OCI-LY1 (cell line): Measurements from ENCODE around the gene DUSP11.
"Not testable (repeated sequence)": the region's sequence is repeated elsewhere in the genome, so short reads cannot be mapped to it uniquely, and the experiment has no call there.

Experiments used
- H2AFZ ChIP-seq: fragments of 200-600 bp; sonication (generic), shearing (Covaris generic); 2 replicates; pipeline ENCODE4 v1.6.0; 2014; ENCODE audit warnings: antibody characterized with exemption, mild to moderate bottlenecking, low read length
- H3F3A ChIP-seq: fragments of 200-600 bp; sonication (generic), shearing (Covaris generic); 2 replicates; pipeline ENCODE4 v1.6.0; 2014; ENCODE audit warnings: mild to moderate bottlenecking, antibody characterized with exemption, low read length, moderate library complexity; ENCODE audit not compliant: insufficient read depth
- H3K27ac ChIP-seq: fragments of 200-600 bp; sonication (generic); 2 replicates; pipeline ENCODE4 v1.5.1; 2014; ENCODE audit warnings: low read length, mixed run types, mild to moderate bottlenecking, low read depth; ENCODE audit not compliant: poor library complexity, severe bottlenecking
- H3K27me3 ChIP-seq: fragments of 200-600 bp; sonication (generic); 2 replicates; pipeline ENCODE4 v1.6.0; 2014; ENCODE audit warnings: antibody characterized with exemption, mild to moderate bottlenecking, low read length, moderate library complexity; ENCODE audit not compliant: insufficient read depth
- H3K36me3 ChIP-seq: fragments of 200-600 bp; sonication (generic); 2 replicates; pipeline ENCODE4 v1.6.1; 2014; ENCODE audit warnings: mild to moderate bottlenecking, antibody characterized with exemption, low read length, moderate library complexity, mixed read lengths; ENCODE audit not compliant: insufficient read depth
- H3K4me1 ChIP-seq: fragments of 200-600 bp; sonication (generic); 2 replicates; pipeline ENCODE4 v1.5.1; 2014; ENCODE audit warnings: mild to moderate bottlenecking, low read length, moderate library complexity; ENCODE audit not compliant: insufficient read depth, severe bottlenecking
- H3K4me2 ChIP-seq: fragments of 200-600 bp; sonication (generic), shearing (Covaris generic); 2 replicates; pipeline ENCODE4 v1.6.1; 2014; ENCODE audit warnings: low read length
- H3K4me3 ChIP-seq: fragments of 200-600 bp; sonication (generic); 2 replicates; pipeline ENCODE4 v1.5.1; 2014; ENCODE audit warnings: low read length, low read depth, mild to moderate bottlenecking, mixed read lengths; ENCODE audit not compliant: poor library complexity, severe bottlenecking
- H3K79me2 ChIP-seq: fragments of 200-600 bp; shearing (Covaris generic); 2 replicates; pipeline ENCODE4 v1.6.1; 2016; ENCODE audit warnings: mixed run types, low read length, mixed read lengths; ENCODE audit not compliant: insufficient read depth
- H3K9ac ChIP-seq: fragments of 200-600 bp; sonication (generic), shearing (Covaris generic); 2 replicates; pipeline ENCODE4 v1.6.1; 2014; ENCODE audit warnings: mild to moderate bottlenecking, low read length, mixed read lengths
- H3K9me2 ChIP-seq: fragments of 200-600 bp; sonication (generic), shearing (Covaris generic); 2 replicates; pipeline ENCODE4 v1.6.1; 2014; ENCODE audit warnings: low read depth, mild to moderate bottlenecking, low read length, mixed read lengths
- H3K9me3 ChIP-seq: fragments of 200-600 bp; shearing (Covaris generic); 2 replicates; pipeline ENCODE4 v1.6.1; 2014; ENCODE audit warnings: low read length, mixed read lengths
- H4K20me1 ChIP-seq: fragments of 200-600 bp; sonication (generic), shearing (Covaris generic); 2 replicates; pipeline ENCODE4 v1.6.0; 2016; ENCODE audit warnings: mild to moderate bottlenecking, low read length; ENCODE audit not compliant: insufficient read depth
- EZH2 ChIP-seq: fragments of 200-600 bp; sonication (generic), shearing (Covaris generic); IDR thresholded peaks from 2 replicates; pipeline ENCODE4 v1.8.0; 2017; ENCODE audit warnings: borderline replicate concordance, mixed run types, mild to moderate bottlenecking, antibody characterized with exemption, low read length, moderate library complexity, mixed read lengths
- TF ChIP-seq, protein P1 (sequence below): fragments of 200-600 bp; sonication (generic), shearing (Covaris generic); IDR thresholded peaks from 2 replicates; pipeline ENCODE4 v1.5.1; 2017; ENCODE audit warnings: mild to moderate bottlenecking, antibody characterized with exemption, low read length, moderate library complexity, mixed read lengths

The DUSP11 gene

DNA sequence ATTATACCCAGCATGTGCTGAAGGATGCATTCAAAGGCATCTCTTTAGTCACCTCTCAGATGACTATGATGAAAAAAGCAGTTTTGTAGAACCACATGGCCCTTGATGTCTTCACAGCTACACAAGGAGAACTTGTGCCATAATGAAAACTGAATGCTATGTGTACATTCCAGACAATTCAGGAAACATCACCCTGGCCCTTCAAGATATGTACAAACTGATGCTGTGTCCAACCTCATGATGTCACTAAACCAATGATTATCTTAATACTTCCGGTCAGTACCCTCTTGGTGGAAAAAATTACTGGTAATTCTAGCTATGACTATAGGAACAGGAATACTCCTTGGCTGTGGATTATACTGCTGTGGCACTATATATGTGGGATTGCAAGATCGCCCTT, 20.0 kb downstream of the DUSP11 start:
- Histone ChIP-seq H3K9me2 (no peaks in the 10 kb centered on the region), H2AFZ (no peak overlapping the region), H3K4me2 (no peak overlapping the region), H3K9ac (no peak overlapping the region), H3K36me3 (peaks cover 84% of the 10 kb centered on the region), H3K9me3 (no peaks in the 10 kb centered on the region; the same call in 1 of the 2 replicates), H4K20me1 (no peaks in the 10 kb centered on the region), H3K79me2 (no peaks in the 10 kb centered on the region), H3K4me1 (no peaks in the 10 kb centered on the region), H3K27me3 (no peaks in the 10 kb centered on the region), H3F3A (no peaks in the 10 kb centered on the region), H3K4me3 (no peak overlapping the region), H3K27ac (no peak overlapping the region)
- TF ChIP-seq, protein P1, sequence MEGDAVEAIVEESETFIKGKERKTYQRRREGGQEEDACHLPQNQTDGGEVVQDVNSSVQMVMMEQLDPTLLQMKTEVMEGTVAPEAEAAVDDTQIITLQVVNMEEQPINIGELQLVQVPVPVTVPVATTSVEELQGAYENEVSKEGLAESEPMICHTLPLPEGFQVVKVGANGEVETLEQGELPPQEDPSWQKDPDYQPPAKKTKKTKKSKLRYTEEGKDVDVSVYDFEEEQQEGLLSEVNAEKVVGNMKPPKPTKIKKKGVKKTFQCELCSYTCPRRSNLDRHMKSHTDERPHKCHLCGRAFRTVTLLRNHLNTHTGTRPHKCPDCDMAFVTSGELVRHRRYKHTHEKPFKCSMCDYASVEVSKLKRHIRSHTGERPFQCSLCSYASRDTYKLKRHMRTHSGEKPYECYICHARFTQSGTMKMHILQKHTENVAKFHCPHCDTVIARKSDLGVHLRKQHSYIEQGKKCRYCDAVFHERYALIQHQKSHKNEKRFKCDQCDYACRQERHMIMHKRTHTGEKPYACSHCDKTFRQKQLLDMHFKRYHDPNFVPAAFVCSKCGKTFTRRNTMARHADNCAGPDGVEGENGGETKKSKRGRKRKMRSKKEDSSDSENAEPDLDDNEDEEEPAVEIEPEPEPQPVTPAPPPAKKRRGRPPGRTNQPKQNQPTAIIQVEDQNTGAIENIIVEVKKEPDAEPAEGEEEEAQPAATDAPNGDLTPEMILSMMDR: no peak
- TF ChIP-seq EZH2: no peak

DNA sequence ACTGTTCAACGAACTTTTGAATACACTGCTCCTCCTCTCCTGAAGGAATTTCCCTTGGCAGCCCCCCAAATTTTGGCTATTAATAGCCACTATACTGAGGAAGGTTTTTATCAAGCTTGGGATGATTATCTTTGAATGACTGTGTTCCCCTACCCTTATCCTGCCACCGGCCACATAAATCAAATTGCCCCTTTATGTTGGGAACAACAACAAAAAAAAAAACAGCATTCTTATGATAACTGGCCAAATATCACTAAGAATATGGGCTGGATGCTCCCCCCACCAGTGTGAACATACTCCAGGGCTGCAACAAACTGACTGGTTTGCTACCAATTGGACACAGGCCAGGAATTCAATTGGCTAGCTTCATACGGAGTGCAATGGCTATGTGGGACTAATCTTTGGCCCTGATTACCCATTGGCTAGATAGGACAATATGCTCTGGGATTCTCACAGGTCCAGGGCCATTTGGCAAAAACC, 20.6 kb downstream of the DUSP11 start:
- Histone ChIP-seq H3K27me3 (no peaks in the 10 kb centered on the region), H3F3A (no peaks in the 10 kb centered on the region), H3K9me2 (no peaks in the 10 kb centered on the region), H4K20me1 (no peaks in the 10 kb centered on the region), H3K4me1 (no peaks in the 10 kb centered on the region), H3K9me3 (no peaks in the 10 kb centered on the region; the same call in 1 of the 2 replicates), H3K27ac (no peak overlapping the region), H3K36me3 (peaks cover 80% of the 10 kb centered on the region), H3K79me2 (no peaks in the 10 kb centered on the region), H3K4me3 (no peak overlapping the region), H2AFZ (no peak overlapping the region), H3K4me2 (no peak overlapping the region), H3K9ac (no peak overlapping the region)
- TF ChIP-seq, protein P1: no peak
- TF ChIP-seq EZH2: no peak

DNA sequence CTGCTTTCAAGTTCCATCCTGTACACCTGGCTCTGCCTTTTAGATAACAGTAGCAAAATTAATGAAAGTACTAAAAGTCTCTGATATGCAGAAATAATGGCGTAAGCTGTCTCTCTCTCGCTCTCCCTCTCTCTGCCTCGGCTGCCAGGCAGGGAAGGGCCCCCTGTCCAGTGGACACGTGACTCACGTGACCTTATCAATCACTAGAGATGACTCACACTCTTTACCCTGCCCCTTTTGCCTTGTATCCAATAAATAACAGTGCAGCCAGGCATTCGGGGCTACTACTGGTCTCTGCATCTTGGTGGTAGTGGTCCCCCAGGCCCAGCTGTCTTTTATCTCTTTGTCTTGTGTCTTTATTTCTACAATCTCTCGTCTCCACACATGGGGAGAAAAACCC, 25.6 kb downstream of the DUSP11 start:
- not testable (repeated sequence) for H2AFZ ChIP-seq, H3K9me2 ChIP-seq, H3K79me2 ChIP-seq, H3K4me3 ChIP-seq, H3K27ac ChIP-seq, H3K4me1 ChIP-seq, H3K9ac ChIP-seq, H3K9me3 ChIP-seq, H4K20me1 ChIP-seq, H3K4me2 ChIP-seq, H3K27me3 ChIP-seq, H3F3A ChIP-seq
- peaks cover 39% of the 10 kb centered on the region for H3K36me3 ChIP-seq

DNA sequence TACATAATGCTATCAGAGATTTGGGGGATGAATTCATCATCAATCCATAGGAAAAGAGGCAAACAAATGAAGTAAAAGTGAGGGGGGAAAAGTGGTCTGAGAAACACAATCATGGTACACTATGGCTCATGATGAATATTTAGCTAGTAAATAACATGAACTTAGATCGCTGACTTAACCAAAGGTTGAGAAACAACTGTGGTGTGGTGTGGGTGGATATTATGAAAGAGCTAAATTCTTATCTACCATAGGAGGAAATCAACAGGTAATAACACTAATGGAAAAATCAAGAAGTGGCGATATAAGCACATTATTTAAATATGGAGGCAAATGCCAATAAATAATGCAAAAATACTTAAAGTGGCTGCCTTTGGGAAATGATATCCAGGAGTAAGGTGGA, 30.6 kb downstream of the DUSP11 start:
- Histone ChIP-seq H3K4me2 (no peak overlapping the region), H3K27ac (no peak overlapping the region)
- TF ChIP-seq, protein P1: no peak
- no peak for TF ChIP-seq EZH2

More for the DNA sequence above, 30.6 kb downstream of the DUSP11 start:
- Histone ChIP-seq H3K4me3 (no peak overlapping the region), H4K20me1 (no peaks in the 10 kb centered on the region), H3K4me1 (no peaks in the 10 kb centered on the region), H3K36me3 (peaks cover 18% of the 10 kb centered on the region), H2AFZ (no peak overlapping the region), H3F3A (no peaks in the 10 kb centered on the region), H3K79me2 (no peaks in the 10 kb centered on the region), H3K9ac (no peak overlapping the region), H3K9me3 (no peaks in the 10 kb centered on the region), H3K27me3 (no peaks in the 10 kb centered on the region), H3K9me2 (no peaks in the 10 kb centered on the region)
